SU-DHL-6 (cell line): ENCODE results near the gene NUP42.
"Not testable (repeated sequence)": the region's sequence is repeated elsewhere in the genome, so short reads cannot be mapped to it uniquely, and the experiment has no call there.

ENCODE experiments used
- H2AFZ ChIP-seq: fragments of 200-600 bp; sonication (generic); 2 replicates; pipeline ENCODE4 v1.6.1; 2014; ENCODE audit warnings: low read depth, mild to moderate bottlenecking, moderate library complexity, mixed read lengths, antibody characterized with exemption, low read length; ENCODE audit not compliant: severe bottlenecking
- H3F3A ChIP-seq: fragments of 200-600 bp; shearing (Covaris generic); 2 replicates; pipeline ENCODE4 v1.6.0; 2016; ENCODE audit warnings: antibody characterized with exemption, mild to moderate bottlenecking; ENCODE audit not compliant: insufficient read depth
- H3K27ac ChIP-seq: fragments of 200-600 bp; sonication (generic); 2 replicates; pipeline ENCODE4 v1.5.1; 2016; ENCODE audit warnings: low read depth, mild to moderate bottlenecking, low read length, moderate library complexity, mixed read lengths
- H3K27me3 ChIP-seq: fragments of 200-600 bp; sonication (generic), shearing (Covaris generic); 2 replicates; pipeline ENCODE4 v1.6.0; 2014; ENCODE audit warnings: mild to moderate bottlenecking, low read length
- H3K36me3 ChIP-seq: fragments of 200-600 bp; sonication (generic); 2 replicates; pipeline ENCODE4 v1.6.1; 2014; ENCODE audit warnings: mild to moderate bottlenecking, low read length, mixed read lengths
- H3K4me2 ChIP-seq: fragments of 300-600, 200-600 bp; shearing (Covaris generic), sonication (generic); 2 replicates; pipeline ENCODE4 v1.6.0; 2014; ENCODE audit warnings: low read length, low read depth, mild to moderate bottlenecking; ENCODE audit not compliant: poor library complexity, severe bottlenecking
- H3K4me3 ChIP-seq: fragments of 200-600 bp; sonication (generic); 2 replicates; pipeline ENCODE4 v1.5.1; 2014; ENCODE audit warnings: antibody characterized with exemption, low read length, mild to moderate bottlenecking, mixed read lengths; ENCODE audit not compliant: insufficient read depth, poor library complexity, severe bottlenecking
- H3K79me2 ChIP-seq: fragments of 200-600 bp; sonication (generic); 2 replicates; pipeline ENCODE4 v1.6.1; 2014; ENCODE audit warnings: mild to moderate bottlenecking, low read length, moderate library complexity; ENCODE audit not compliant: insufficient read depth
- H3K9ac ChIP-seq: fragments of 200-600 bp; sonication (generic); 2 replicates; pipeline ENCODE4 v1.7.0; 2014; ENCODE audit warnings: mild to moderate bottlenecking, low read length
- H3K9me2 ChIP-seq: fragments of 200-600 bp; sonication (generic); replicated peaks from 2 replicates; pipeline ENCODE4 v1.6.1; 2014; ENCODE audit warnings: low read length; ENCODE audit not compliant: insufficient read depth
- H3K9me3 ChIP-seq: fragments of 200-600 bp; sonication (generic); 2 replicates; pipeline ENCODE4 v1.6.1; 2014; ENCODE audit warnings: low read length, mixed read lengths; ENCODE audit not compliant: insufficient read depth
- H4K20me1 ChIP-seq: fragments of 200-600 bp; sonication (generic); 2 replicates; pipeline ENCODE4 v1.6.1; 2014; ENCODE audit warnings: low read depth, mild to moderate bottlenecking, antibody characterized with exemption, low read length, moderate library complexity, mixed read lengths
- CTCF ChIP-seq: fragments of 200-600 bp; sonication (generic); IDR thresholded peaks from one replicate; pipeline ENCODE4 v1.5.1; 2017; ENCODE audit warnings: antibody characterized with exemption, mild to moderate bottlenecking, low read length, moderate library complexity; ENCODE audit not compliant: insufficient read depth, poor library complexity, severe bottlenecking
- EZH2phosphoT487 ChIP-seq: fragments of 200-600 bp; sonication (generic), shearing (Covaris generic); conservative IDR thresholded peaks from 2 replicates; pipeline ENCODE4 v1.6.1; 2018; ENCODE audit warnings: mild to moderate bottlenecking, antibody characterized with exemption, low read length, moderate library complexity, mixed read lengths

NUP42 gene

DNA sequence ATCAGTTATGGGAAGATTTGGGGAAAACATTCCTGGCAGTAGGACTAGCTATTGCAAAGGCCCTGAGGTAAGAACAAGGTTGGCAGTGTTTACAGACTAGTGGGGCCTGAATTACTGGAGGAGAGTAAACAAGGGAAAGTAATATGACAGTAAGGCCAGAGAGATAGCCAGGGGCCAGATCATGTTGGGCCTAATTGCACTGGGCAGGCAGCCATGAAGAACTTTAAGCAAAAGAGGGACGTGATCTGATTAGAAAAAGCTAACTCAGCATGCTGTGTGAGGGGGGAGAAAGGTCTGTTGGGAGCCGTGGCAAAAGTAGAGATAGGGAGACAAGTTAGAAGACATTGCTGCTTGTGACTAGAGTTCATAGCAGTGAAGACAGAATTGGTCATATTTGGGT, 9.2 kb downstream of the NUP42 start:
- TF ChIP-seq EZH2phosphoT487 (no peak), CTCF (no peak)
- Histone ChIP-seq H3F3A (peaks cover 12% of the 10 kb centered on the region), H3K4me3 (no peak overlapping the region), H3K9me3 (no peaks in the 10 kb centered on the region), H3K36me3 (peaks cover 53% of the 10 kb centered on the region), H4K20me1 (peaks cover 9% of the 10 kb centered on the region), H3K27me3 (no peaks in the 10 kb centered on the region), H3K27ac (no peak overlapping the region), H3K9ac (no peak overlapping the region), H3K9me2 (no peaks in the 10 kb centered on the region), H3K79me2 (peaks cover 41% of the 10 kb centered on the region), H3K4me2 (no peak overlapping the region), H2AFZ (no peak overlapping the region)

DNA sequence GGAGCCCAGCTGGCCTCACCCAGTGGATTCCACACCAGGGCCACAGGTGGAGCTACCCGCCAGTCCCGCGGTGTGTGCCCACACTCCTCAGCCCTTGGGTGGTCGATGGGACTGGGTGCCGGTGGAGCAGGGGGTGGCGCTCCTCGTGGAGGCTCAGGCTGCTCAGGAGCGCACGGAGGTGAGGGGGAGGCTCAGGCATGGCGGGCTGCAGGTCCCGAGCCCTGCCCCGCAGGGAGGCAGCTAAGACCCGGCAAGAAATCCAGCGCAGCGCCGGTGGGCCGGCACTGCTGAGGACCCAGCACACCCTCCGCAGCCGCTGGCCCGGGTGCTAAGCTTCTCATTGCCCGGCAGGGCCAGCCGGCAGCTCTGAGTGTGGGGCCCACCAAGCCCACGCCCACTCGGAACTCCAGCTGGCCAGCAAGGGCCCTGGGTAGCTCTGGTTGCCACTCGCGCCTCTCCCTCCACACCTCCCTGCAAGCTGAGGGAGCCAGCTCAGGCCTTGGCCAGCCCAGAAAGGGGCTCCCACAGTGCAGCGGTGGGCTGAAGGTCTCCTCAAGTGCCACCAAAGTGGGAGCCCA, 11.9 kb downstream of the NUP42 start:
- not testable (repeated sequence) for H4K20me1 ChIP-seq, H3K9ac ChIP-seq, H2AFZ ChIP-seq, H3K4me3 ChIP-seq, H3K9me2 ChIP-seq, H3K27ac ChIP-seq, H3F3A ChIP-seq, H3K4me2 ChIP-seq, H3K27me3 ChIP-seq, H3K9me3 ChIP-seq
- Histone ChIP-seq H3K79me2 (peaks cover 15% of the 10 kb centered on the region), H3K36me3 (peaks cover 49% of the 10 kb centered on the region)

- Histone ChIP-seq H3K9me3 (no peaks in the 10 kb centered on the region), H3K9me2 (no peaks in the 10 kb centered on the region), H3K36me3 (peaks cover 54% of the 10 kb centered on the region)
These were observed 14.5 kb downstream of the NUP42 start for GRCh38 chr7:23196306-23196705.

DNA sequence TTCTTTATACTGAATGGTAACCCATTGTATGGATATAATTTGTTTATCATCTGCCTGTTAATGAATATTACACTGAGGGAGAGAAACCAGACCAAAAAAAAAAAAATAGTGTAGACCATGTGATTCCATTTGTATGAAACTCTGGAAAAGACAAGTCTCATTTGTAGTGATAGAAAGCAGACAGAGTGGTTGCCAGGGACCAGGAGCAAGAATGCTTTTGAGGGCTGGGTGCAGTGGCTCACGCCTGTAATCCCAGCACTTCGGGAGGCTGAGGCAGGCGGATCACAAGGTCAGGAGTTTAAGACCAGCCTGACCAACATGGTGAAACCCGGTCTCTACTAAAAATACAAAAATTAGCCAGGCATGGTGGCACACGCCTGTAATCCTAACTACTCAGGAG, 15.9 kb downstream of the NUP42 start:
- H3K4me3 ChIP-seq, H3K27me3 ChIP-seq, H3K4me2 ChIP-seq, H2AFZ ChIP-seq, H3K9ac ChIP-seq, H3K9me3 ChIP-seq, H3K9me2 ChIP-seq, H4K20me1 ChIP-seq, H3K79me2 ChIP-seq, H3K27ac ChIP-seq: not testable (repeated sequence)
- H3K36me3 ChIP-seq, result peaks cover 46% of the 10 kb centered on the region
- peaks cover 14% of the 10 kb centered on the region for H3F3A ChIP-seq

More at GRCh38 chr7:23196306-23196705, 14.5 kb downstream of the NUP42 start:
- no peak overlapping the region for H3K4me2 ChIP-seq
- no peaks in the 10 kb centered on the region for H3K27me3 ChIP-seq
- H3K9ac ChIP-seq, result no peak overlapping the region
- H3K79me2 ChIP-seq, result peaks cover under 1% of the 10 kb centered on the region; the same call in 1 of the 2 replicates
- peaks cover 9% of the 10 kb centered on the region; the same call in 1 of the 2 replicates for H4K20me1 ChIP-seq
- no peak overlapping the region for H2AFZ ChIP-seq
- H3K27ac ChIP-seq, result no peak overlapping the region
- no peak overlapping the region for H3K4me3 ChIP-seq
- no peak for TF ChIP-seq EZH2phosphoT487
- TF ChIP-seq CTCF, result no peak
- H3F3A ChIP-seq, result peaks cover 14% of the 10 kb centered on the region
